Activated B cell treated with CpG ODN at 0.5 μM for 24 hours (primary cell): ENCODE results near the gene TEX29. TPM values are rescaled to one million over a fixed set of nuclear protein-coding genes. Genes with fewer than 3 reads are reported as not detected.

ENCODE experiments used
- ATAC-seq: fragments of 200-7000 bp; cut with Tn5 transposase; one replicate; pipeline ENCODE4 v1.10.0; 2021; ENCODE audit warnings: low read depth, mild to moderate bottlenecking, moderate library complexity
- CTCF ChIA-PET: fragments of 350-600 bp; sonication (Branson Sonifier 250); formaldehyde crosslinking; loops from one replicate; lab custom pipeline; 2021; ENCODE audit warnings: antibody characterized with exemption; lab: Charles Lee
- POLR2A ChIA-PET: fragments of 350-600 bp; sonication (Branson Sonifier 250); formaldehyde crosslinking; loops from one replicate; lab custom pipeline; 2021; ENCODE audit warnings: antibody characterized with exemption; lab: Charles Lee
- DNase-seq: peaks from one replicate; pipeline ENCODE4 v3.0.0; 2022
- H3K27ac Mint-ChIP-seq: one replicate; pipeline ENCODE4 v1.8.0; 2020; ENCODE audit warnings: mixed read lengths
- H3K27me3 Mint-ChIP-seq: one replicate; pipeline ENCODE4 v1.8.0; 2021; ENCODE audit warnings: mixed read lengths
- H3K36me3 Mint-ChIP-seq: one replicate; pipeline ENCODE4 v1.8.0; 2021; ENCODE audit warnings: low read depth, mixed read lengths
- H3K4me1 Mint-ChIP-seq: one replicate; pipeline ENCODE4 v1.8.0; 2021; ENCODE audit warnings: mixed read lengths
- H3K4me3 Mint-ChIP-seq: one replicate; pipeline ENCODE4 v1.8.0; 2020; ENCODE audit warnings: mild to moderate bottlenecking, mixed read lengths
- H3K9me3 Mint-ChIP-seq: one replicate; pipeline ENCODE4 v1.8.0; 2020; ENCODE audit warnings: mixed read lengths
- intact Hi-C: fragments of 100-400 bp; cut with micrococcal nuclease; formaldehyde crosslinking; loops from one replicate; pipeline ENCODE4 v1.15.1; 2024
- total RNA-seq: library from RNA; stranded (reverse); gene quantifications from 2 replicates; pipeline ENCODE4 v1.2.3, GENCODE V29; 2022
- TF ChIP-seq, protein P1 (sequence below): fragments of 200-600 bp; IDR thresholded peaks from one replicate; pipeline ENCODE4 v1.8.0; 2022; ENCODE audit warnings: antibody characterized with exemption, mild to moderate bottlenecking

Gene TEX29
- total RNA-seq, 1 donor from 2014 or later: 0.35 TPM

- Mint-ChIP-seq H3K27ac (no peak overlapping the region), H3K27me3 (peaks cover 5% of the 10 kb centered on the region), H3K36me3 (no peaks in the 10 kb centered on the region), H3K4me1 (no peaks in the 10 kb centered on the region), H3K9me3 (no peaks in the 10 kb centered on the region), H3K4me3 (no peak overlapping the region)
- POLR2A ChIA-PET: no interaction called here
- intact Hi-C loops: no loop called here
- TF ChIP-seq, protein P1, sequence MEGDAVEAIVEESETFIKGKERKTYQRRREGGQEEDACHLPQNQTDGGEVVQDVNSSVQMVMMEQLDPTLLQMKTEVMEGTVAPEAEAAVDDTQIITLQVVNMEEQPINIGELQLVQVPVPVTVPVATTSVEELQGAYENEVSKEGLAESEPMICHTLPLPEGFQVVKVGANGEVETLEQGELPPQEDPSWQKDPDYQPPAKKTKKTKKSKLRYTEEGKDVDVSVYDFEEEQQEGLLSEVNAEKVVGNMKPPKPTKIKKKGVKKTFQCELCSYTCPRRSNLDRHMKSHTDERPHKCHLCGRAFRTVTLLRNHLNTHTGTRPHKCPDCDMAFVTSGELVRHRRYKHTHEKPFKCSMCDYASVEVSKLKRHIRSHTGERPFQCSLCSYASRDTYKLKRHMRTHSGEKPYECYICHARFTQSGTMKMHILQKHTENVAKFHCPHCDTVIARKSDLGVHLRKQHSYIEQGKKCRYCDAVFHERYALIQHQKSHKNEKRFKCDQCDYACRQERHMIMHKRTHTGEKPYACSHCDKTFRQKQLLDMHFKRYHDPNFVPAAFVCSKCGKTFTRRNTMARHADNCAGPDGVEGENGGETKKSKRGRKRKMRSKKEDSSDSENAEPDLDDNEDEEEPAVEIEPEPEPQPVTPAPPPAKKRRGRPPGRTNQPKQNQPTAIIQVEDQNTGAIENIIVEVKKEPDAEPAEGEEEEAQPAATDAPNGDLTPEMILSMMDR: no peak
- no peak for DNase-seq
- ATAC-seq: no peak
- CTCF ChIA-PET: no interaction called here
These were observed 42.7 kb downstream of the TEX29 start for GRCh38 chr13:111363121-111363520.

- no peak for DNase-seq
- Mint-ChIP-seq H3K27ac (no peak overlapping the region), H3K27me3 (peaks cover 5% of the 10 kb centered on the region), H3K4me3 (no peak overlapping the region), H3K4me1 (no peaks in the 10 kb centered on the region), H3K9me3 (no peaks in the 10 kb centered on the region), H3K36me3 (no peaks in the 10 kb centered on the region)
- ChIA-PET POLR2A (no interaction called here), CTCF (no interaction called here)
- no peak for ATAC-seq
- TF ChIP-seq, protein P1: no peak
- intact Hi-C loops: no loop called here
These were observed 43.1 kb downstream of the TEX29 start for GRCh38 chr13:111363591-111363990.

- Mint-ChIP-seq H3K27ac (no peak overlapping the region), H3K27me3 (peaks cover 5% of the 10 kb centered on the region), H3K9me3 (no peaks in the 10 kb centered on the region), H3K4me1 (no peaks in the 10 kb centered on the region), H3K4me3 (no peak overlapping the region), H3K36me3 (no peaks in the 10 kb centered on the region)
- TF ChIP-seq, protein P1: no peak
- POLR2A ChIA-PET: no interaction called here
- intact Hi-C loops: no loop called here
- ATAC-seq (no peak), DNase-seq (no peak)
- CTCF ChIA-PET: no interaction called here
These were observed 44.9 kb downstream of the TEX29 start for GRCh38 chr13:111365149-111366005.

- Mint-ChIP-seq H3K4me1 (no peaks in the 10 kb centered on the region), H3K4me3 (no peak overlapping the region), H3K9me3 (no peaks in the 10 kb centered on the region), H3K27ac (no peak overlapping the region), H3K27me3 (peaks cover 9% of the 10 kb centered on the region), H3K36me3 (no peaks in the 10 kb centered on the region)
- intact Hi-C loops: no loop called here
- ATAC-seq: no peak
- CTCF ChIA-PET: no interaction called here
- TF ChIP-seq, protein P1: no peak
- DNase-seq: no peak
- POLR2A ChIA-PET: no interaction called here
These were observed 46.9 kb downstream of the TEX29 start for GRCh38 chr13:111367340-111367739.

GRCh38 chr13:111368091-111368490 lies 47.6 kb downstream of the TEX29 start:
- no peaks in the 10 kb centered on the region for H3K36me3 Mint-ChIP-seq
- no peak overlapping the region for H3K4me3 Mint-ChIP-seq
- no peak overlapping the region for H3K27ac Mint-ChIP-seq
- no peaks in the 10 kb centered on the region for H3K4me1 Mint-ChIP-seq
- ChIA-PET POLR2A (no interaction called here), CTCF (no interaction called here)
- H3K9me3 Mint-ChIP-seq: peaks cover 4% of the 10 kb centered on the region
- TF ChIP-seq, protein P1: no peak
- intact Hi-C loops: no loop called here
- no peak for DNase-seq
- H3K27me3 Mint-ChIP-seq: peaks cover 9% of the 10 kb centered on the region
- ATAC-seq: no peak
